Stimulated activated CD4-positive, alpha-beta T cell treated with anti-CD3 and anti-CD28 coated beads, Interleukin-2, amount 100 ng/mL, for 4 hours (primary cell): ENCODE data around the gene RPL41.
"Not testable (repeated sequence)": the region's sequence is repeated elsewhere in the genome, so short reads cannot be mapped to it uniquely, and the experiment has no call there.

Source experiments
- DNase-seq: peaks from one replicate; pipeline ENCODE4 v3.0.0-alpha.2; 2020; ENCODE audit warnings: low read depth

Gene RPL41

GRCh38 chr12:56103066-56103711 is 13.2 kb upstream of the RPL41 start:
- DNase-seq: no peak

GRCh38 chr12:56103823-56104108 is 12.7 kb upstream of the RPL41 start:
- no peak for DNase-seq

GRCh38 chr12:56104109-56104814 is 12.2 kb upstream of the RPL41 start, which contains the start of gene PA2G4:
Gene PA2G4, plus strand, starts transcription at chr12:56104559. Its CDS starts 179 bp downstream, at chr12:56104738.
- DNase-seq: peak; percentile 94

- no peak for DNase-seq
Measured at GRCh38 chr12:56104815-56105608, 11.4 kb upstream of the RPL41 start.

- no peak for DNase-seq
Measured at GRCh38 chr12:56105609-56105902, 10.9 kb upstream of the RPL41 start.

- DNase-seq: no peak
Measured at GRCh38 chr12:56107242-56107641, 9.2 kb upstream of the RPL41 start.

GRCh38 chr12:56110571-56110970 is 5.9 kb upstream of the RPL41 start:
- DNase-seq: no peak

- DNase-seq: no peak
Measured at GRCh38 chr12:56114084-56114483, 2.3 kb upstream of the RPL41 start.

- no peak for DNase-seq
Measured at GRCh38 chr12:56115329-56115728, 1.1 kb upstream of the RPL41 start.

GRCh38 chr12:56117082-56117706 is 761 bp downstream of the RPL41 start:
- not testable (repeated sequence) for DNase-seq

- peak; percentile 97 for DNase-seq
Measured at GRCh38 chr12:56117778-56118687, 1.6 kb downstream of the RPL41 start, which contains the start of gene ZC3H10. Gene ZC3H10, plus strand, starts transcription at chr12:56118266. Its CDS starts 2,297 bp downstream, at chr12:56120563.

GRCh38 chr12:56118688-56119357 is 2.4 kb downstream of the RPL41 start:
- DNase-seq: no peak

- peak; percentile 51 for DNase-seq
Measured at GRCh38 chr12:56119361-56119796, 2.9 kb downstream of the RPL41 start.

GRCh38 chr12:56120158-56120846 is 3.9 kb downstream of the RPL41 start:
- no peak for DNase-seq

GRCh38 chr12:56121204-56121870 is 4.9 kb downstream of the RPL41 start:
- no peak for DNase-seq

- DNase-seq: no peak
Measured at GRCh38 chr12:56122637-56123036, 6.2 kb downstream of the RPL41 start.

GRCh38 chr12:56124133-56124532 is 7.7 kb downstream of the RPL41 start:
- DNase-seq: no peak

GRCh38 chr12:56126732-56127239 is 10.4 kb downstream of the RPL41 start:
- no peak for DNase-seq

- DNase-seq: no peak
Measured at GRCh38 chr12:56127485-56127887, 11.1 kb downstream of the RPL41 start.
